ENCODE data around the gene DPP6. TPM values are rescaled to one million over a fixed set of nuclear protein-coding genes. Genes with fewer than 3 reads are reported as not detected.

The DPP6 gene
- total and polyA plus RNA-seq, 12 donors, result 0.07 to 2.1 (median 0.16) TPM; not detected in 4

DNA sequence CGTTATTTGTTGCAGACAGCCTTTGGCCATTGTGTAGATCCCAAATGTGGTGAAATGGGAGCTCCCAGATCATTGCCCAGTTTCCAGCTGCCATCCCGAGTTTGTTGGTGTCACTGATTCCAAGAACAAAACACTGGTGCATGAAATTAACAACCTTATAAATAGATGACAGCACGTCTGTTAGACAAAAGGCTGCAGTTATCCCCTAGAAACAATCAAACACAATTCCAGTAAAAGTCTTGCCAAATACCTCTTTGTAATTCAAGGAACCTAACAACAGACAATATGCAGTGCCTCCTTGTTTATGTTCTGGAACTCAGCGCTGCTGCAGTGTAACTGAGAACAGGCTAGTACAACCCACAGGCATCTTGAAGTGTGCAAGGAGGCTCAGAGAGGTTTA lies 546.2 kb downstream of the DPP6 start:
- Histone ChIP-seq H3K36me3 (no peaks in the 10 kb centered on the region), H3K9me3 (no peaks in the 10 kb centered on the region), H3K4me3 (no peak overlapping the region), H3K27ac (no peak overlapping the region), H3K4me1 (no peaks in the 10 kb centered on the region), H3K27me3 (no peaks in the 10 kb centered on the region)
- WGBS, 2 donors, result 66 to 71% methylated on average over 4 of the region's 4 CpGs
- intact Hi-C loops (cut with DNase I), result no loop called here
- TF ChIP-seq, protein P1, sequence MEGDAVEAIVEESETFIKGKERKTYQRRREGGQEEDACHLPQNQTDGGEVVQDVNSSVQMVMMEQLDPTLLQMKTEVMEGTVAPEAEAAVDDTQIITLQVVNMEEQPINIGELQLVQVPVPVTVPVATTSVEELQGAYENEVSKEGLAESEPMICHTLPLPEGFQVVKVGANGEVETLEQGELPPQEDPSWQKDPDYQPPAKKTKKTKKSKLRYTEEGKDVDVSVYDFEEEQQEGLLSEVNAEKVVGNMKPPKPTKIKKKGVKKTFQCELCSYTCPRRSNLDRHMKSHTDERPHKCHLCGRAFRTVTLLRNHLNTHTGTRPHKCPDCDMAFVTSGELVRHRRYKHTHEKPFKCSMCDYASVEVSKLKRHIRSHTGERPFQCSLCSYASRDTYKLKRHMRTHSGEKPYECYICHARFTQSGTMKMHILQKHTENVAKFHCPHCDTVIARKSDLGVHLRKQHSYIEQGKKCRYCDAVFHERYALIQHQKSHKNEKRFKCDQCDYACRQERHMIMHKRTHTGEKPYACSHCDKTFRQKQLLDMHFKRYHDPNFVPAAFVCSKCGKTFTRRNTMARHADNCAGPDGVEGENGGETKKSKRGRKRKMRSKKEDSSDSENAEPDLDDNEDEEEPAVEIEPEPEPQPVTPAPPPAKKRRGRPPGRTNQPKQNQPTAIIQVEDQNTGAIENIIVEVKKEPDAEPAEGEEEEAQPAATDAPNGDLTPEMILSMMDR (IDR thresholded peaks at IDR 0.05), result no peak
- ATAC-seq (no peak), DNase-seq (no peak)

DNA sequence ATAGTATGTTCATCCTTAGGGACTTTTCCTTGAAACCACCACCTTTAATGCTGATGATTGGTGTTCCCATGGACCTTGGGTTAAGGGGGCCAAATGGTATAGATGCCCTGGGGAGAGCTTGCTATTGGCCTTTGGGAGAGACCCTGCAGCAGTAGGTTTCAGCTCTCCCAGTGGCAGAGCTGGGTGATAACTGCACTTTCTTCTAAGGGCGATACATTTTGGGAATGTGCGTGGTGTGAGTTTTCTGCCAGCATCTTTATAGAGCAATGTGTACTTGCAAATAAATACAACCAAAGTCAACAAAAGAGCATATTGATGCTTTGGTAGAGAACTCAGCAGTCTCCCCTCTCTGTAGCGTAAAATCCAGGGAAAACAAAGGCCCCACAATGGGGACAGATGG lies 546.7 kb downstream of the DPP6 start:
- intact Hi-C loops (cut with DNase I), result no loop called here

GRCh38 chr7:154610903-154611302 lies 558.7 kb downstream of the DPP6 start:
- Histone ChIP-seq H3K9me3 (peaks cover 0 to 11% (median 0%) of the 10 kb centered on the region in 11 donors), H3K4me1 (no peaks in the 10 kb centered on the region), H3K27me3 (peaks cover 0 to 6% (median 0%) of the 10 kb centered on the region in 7 donors), H3K4me3 (no peak overlapping the region), H3K36me3 (no peaks in the 10 kb centered on the region), H3K27ac (no peak overlapping the region)
- ATAC-seq (no peak), DNase-seq (no peak)
- WGBS, 2 donors, result 35 to 42% methylated on average over 3 of the region's 3 CpGs
- intact Hi-C loops (cut with DNase I), result no loop called here
- TF ChIP-seq, protein P1 (IDR thresholded peaks at IDR 0.05), result no peak

More for the DNA sequence above, 546.7 kb downstream of the DPP6 start:
- H3K36me3 ChIP-seq, result no peaks in the 10 kb centered on the region
- DNase-seq (no peak), ATAC-seq (no peak)
- TF ChIP-seq, protein P1 (IDR thresholded peaks at IDR 0.05), result no peak
- H3K27me3 ChIP-seq, result no peaks in the 10 kb centered on the region
- no peak overlapping the region for H3K27ac ChIP-seq
- no peaks in the 10 kb centered on the region for H3K9me3 ChIP-seq
- H3K4me3 ChIP-seq, result no peak overlapping the region
- H3K4me1 ChIP-seq, result no peaks in the 10 kb centered on the region
- 87 to 92% methylated on average over 3 of the region's 3 CpGs for WGBS, 2 donors

DNA sequence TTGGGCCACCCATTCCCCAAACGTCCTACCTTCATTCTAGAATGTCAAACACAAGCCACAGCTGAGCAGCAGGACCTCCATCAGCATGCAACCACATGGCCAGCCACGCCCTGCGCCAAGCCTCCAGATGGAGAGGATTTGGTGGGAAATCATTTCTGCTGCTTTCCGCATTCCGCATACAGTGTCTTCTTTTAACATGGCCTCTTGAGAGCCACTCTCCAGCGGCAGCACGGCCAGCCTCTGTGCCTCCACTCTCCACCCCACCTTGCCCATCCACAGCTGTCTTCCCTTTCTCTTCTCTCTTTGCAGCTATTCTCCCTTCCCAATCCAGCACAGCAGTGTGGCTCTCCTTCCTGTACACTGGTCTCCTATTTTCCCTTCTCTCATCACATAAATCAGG lies 561.6 kb downstream of the DPP6 start:
- Histone ChIP-seq H3K27me3 (peaks cover 0 to 6% (median 0%) of the 10 kb centered on the region in 7 donors), H3K4me1 (no peaks in the 10 kb centered on the region), H3K4me3 (no peak overlapping the region), H3K27ac (no peak overlapping the region), H3K9me3 (peaks cover 0 to 11% (median 0%) of the 10 kb centered on the region in 11 donors), H3K36me3 (no peaks in the 10 kb centered on the region)
- TF ChIP-seq, protein P1 (IDR thresholded peaks at IDR 0.05), result no peak
- ATAC-seq (no peak), DNase-seq (no peak)
- 82 to 83% methylated on average over 7 of the region's 7 CpGs for WGBS, 2 donors
- intact Hi-C loops (cut with DNase I), result no loop called here
